NOMO-1 (cell line): ENCODE results near the gene GALNT2.

ENCODE experiments used
- DNase-seq, 2 experiments: peaks; one replicate each; lab custom pipeline; 2025; ENCODE audit not compliant: unreplicated experiment in 2 of 2; lab: John Stamatoyannopoulos, UW

GALNT2 gene

GRCh38 chr1:230125640-230126528 is 58.8 kb downstream of the GALNT2 start:
- DNase-seq, result no peak

- no peak for DNase-seq
Measured at GRCh38 chr1:230126529-230127104, 59.6 kb downstream of the GALNT2 start.

- DNase-seq, result no peak
Measured at GRCh38 chr1:230127105-230128054, 60.3 kb downstream of the GALNT2 start.

GRCh38 chr1:230128569-230129285 is 61.7 kb downstream of the GALNT2 start:
- no peak for DNase-seq

- DNase-seq, result no peak
Measured at GRCh38 chr1:230129341-230129740, 62.3 kb downstream of the GALNT2 start.

- DNase-seq, result no peak
Measured at GRCh38 chr1:230130172-230130944, 63.3 kb downstream of the GALNT2 start.

GRCh38 chr1:230131457-230131856 is 64.4 kb downstream of the GALNT2 start:
- DNase-seq, result no peak

GRCh38 chr1:230132758-230133157 is 65.7 kb downstream of the GALNT2 start:
- DNase-seq, result no peak

- DNase-seq, result no peak
Measured at GRCh38 chr1:230135726-230136125, 68.7 kb downstream of the GALNT2 start.

GRCh38 chr1:230136453-230137336 is 69.7 kb downstream of the GALNT2 start:
- no peak for DNase-seq

- no peak for DNase-seq
Measured at GRCh38 chr1:230137337-230137815, 70.3 kb downstream of the GALNT2 start.

GRCh38 chr1:230138561-230139239 is 71.7 kb downstream of the GALNT2 start:
- DNase-seq, result no peak

GRCh38 chr1:230139315-230139714 is 72.3 kb downstream of the GALNT2 start:
- DNase-seq, result no peak

- no peak for DNase-seq
Measured at GRCh38 chr1:230139741-230140140, 72.7 kb downstream of the GALNT2 start.

- DNase-seq, result no peak
Measured at GRCh38 chr1:230140221-230141020, 73.4 kb downstream of the GALNT2 start.

- no peak for DNase-seq
Measured at GRCh38 chr1:230141021-230141648, 74.1 kb downstream of the GALNT2 start.
